ENCODE measurements around the gene PTPRJ.

Gene PTPRJ

DNA sequence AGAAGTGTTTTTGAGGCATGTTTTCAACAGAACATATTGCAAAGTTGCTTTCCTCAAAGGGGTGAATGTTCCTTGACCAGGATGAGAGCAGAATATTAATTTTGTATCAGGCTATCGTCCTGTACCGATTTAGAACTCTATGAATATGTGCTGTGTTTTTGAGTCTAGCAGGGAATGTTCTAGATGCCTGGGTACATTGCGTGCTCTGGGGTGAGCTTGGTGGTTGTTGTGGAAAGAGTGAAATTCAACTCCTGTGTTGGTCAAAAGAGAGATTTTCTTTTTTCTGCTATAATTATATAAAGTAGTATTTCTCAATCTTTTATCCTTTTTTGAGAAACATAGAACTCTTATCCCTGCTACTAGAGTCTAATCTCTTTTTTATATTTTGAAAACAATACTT, 185.1 kb downstream of the PTPRJ start:
- DNase-seq (ENCODE audit: low spot score) = no peak

DNA sequence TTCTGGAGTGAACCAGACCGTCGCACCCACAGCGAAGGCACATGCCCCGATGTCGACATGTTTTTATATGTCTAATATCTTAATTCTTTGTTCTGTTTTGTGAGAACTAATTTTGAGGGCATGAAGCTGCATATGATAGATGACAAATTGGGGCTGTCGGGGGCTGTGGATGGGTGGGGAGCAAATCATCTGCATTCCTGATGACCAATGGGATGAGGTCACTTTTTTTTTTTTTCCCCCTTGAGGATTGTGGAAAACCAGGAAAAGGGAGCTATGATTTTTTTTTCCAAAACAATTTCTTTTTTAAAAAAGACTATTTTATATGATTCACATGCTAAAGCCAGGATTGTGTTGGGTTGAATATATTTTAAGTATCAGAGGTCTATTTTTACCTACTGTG, 187.0 kb downstream of the PTPRJ start:
- DNase-seq (ENCODE audit: low spot score) = no peak

DNA sequence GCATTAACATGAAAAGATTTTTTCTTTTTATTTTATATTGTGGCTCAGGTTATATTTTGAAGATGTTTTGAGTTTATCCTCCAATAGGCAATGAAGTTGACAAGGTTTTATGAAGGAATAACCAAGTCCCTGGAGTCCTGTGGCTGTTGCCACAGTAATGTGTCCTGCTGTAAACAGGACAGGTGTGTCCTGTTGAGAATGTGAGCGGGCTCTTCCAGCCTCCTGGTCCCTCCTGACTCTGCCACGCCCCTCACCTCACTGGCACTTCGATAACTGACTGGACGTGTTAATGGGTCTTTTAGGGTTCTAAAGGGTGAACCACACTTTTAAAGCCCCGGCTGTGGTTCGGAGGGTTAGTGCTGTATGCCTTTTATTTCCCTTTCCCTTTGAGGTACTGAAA, 188.5 kb downstream of the PTPRJ start:
- DNase-seq (ENCODE audit: low spot score) = no peak

DNA sequence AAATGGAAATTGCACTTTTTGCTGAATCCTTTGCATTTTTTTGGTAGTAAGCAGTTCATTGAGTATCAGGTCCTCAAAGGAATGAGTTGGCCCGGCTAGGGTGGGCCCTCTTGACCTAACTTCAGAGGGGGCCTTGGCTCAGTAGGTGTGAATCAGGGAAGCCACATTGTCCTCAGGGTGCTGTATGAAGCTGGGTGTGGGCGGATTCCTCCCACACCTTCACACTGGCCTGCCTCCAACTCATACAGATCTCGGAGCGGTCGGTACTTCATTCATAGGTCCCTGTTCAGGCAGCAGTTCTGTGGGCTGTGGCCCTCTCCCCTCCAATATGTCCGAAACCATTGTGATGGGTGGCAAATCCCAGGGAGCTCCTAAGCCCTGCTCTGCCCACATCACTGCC, 188.9 kb downstream of the PTPRJ start:
- DNase-seq (ENCODE audit: low spot score) = no peak

DNA sequence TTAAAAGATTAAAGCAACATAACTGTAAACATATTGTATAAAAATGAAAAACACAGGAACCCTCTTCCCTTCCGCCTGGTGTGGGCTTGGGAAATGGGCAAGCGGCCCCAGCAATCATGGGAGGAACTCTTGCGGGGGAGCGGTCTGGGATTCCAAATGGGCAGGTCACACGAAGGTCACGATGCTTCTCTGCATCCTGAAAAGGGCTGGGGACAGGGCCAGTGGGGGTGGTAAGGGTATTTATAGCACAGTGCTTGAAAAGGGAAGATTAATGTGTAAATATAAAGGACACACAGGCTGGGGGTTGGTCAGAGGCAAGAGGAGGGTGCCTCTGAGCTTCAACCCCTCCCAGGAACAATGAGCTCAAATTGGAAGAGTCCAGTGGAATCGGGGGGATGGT, 189.4 kb downstream of the PTPRJ start:
- no peak for DNase-seq (ENCODE audit: low spot score)

DNA sequence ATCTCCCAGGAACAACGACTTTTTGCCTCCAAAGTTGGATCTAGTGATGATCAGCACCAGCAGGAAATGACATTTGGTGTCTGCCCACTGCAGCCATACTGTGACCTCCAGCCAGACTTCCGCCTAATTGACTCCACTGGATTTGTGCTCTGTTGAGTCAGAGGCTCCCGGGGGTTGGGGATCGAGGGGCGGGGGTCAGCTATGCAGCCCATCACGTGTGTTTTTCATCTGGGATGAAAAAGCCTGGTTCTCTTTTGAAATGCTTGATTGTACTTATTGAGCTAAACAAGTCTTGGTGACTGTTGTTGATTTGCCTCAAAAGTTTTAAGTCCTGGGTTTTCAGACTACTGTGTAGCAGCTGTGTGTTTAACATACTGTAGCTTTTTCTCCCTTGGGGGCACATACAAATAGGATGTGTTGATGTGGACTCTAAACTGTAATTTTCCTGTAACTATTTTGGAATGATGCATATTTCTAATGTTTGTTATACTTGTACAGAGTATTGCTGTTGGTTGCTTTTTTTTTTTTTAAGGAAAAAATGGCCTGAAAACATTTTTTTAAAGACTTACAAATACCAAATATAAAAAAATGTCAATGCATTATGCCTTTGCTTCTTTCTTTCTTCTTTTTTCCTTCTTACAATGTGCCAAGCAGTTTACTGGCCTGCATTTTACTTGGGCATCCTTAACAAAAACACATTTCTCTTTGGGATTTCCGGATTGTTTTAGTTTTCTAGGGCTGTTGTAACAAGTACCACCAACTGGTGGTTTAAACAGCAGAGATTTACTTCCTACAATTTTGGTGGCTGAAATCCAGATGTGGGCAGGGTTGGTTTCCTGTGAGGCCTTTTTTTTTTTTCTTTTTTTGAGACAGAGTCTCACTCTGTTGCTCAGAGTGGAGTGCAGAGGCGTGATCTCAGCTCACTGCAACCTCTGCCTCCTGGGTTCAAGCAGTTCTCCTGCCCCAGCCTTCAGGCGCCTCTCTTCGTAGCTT, 190.2 kb downstream of the PTPRJ start:
- DNase-seq (ENCODE audit: low spot score) = no peak

DNA sequence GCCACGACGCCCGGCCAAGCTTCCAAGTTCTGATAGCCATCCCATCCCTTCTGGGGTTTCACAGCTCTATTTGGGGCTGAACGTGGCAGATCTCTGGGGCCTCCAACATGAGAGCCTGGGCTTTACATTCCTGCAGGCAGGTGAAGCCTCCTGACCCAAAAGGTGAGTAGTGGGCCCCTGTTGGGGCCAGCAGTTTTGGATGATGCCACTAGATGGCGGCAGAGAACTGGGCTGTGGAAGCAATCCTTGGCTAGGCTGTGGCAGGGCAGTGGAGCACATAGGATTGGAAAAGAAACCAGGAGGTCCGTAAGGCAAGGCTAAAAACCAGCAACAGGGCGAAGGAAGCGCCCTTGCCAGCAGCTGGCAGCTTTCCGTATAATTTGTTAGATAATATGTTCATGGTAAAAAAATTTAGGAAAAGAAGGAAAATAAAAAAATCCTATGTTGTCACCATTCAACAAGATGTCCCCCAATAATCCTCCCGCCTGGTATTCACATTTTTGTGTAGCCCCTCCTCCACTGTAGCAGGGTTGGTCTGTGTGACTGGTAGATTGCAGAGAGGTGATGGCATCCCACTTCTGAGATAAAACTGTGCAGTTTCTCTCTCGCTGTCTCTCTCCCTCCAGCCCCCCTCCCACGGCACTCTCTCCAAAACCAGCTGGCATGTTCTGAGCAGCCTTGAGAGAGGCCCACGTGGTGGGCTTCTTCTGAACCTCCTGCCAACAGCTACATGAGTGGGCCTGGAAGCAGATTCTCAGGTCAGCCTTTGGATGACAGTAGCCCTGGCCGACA, 192.7 kb downstream of the PTPRJ start:
- DNase-seq (ENCODE audit: low spot score) = peak; percentile 72

DNA sequence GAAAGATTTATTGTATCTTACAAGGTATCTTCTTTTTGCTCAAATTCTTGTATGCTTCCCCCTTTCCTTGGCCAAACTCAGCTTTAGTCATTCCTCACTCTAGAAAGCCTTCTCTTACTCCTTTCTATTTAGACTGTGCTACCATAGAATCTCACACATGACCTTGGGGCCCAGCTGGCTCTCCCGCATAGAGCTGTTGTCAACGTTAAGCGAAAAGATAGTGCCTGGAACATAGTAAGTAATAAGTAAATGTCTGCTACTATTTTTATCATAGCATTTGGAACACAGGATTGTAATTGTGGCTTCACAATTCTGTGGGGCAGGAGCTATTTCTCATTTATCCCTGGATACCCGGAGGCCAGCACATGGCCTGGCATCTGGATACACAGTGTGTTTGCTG, 197.3 kb downstream of the PTPRJ start:
- DNase-seq (ENCODE audit: low spot score) = no peak

DNA sequence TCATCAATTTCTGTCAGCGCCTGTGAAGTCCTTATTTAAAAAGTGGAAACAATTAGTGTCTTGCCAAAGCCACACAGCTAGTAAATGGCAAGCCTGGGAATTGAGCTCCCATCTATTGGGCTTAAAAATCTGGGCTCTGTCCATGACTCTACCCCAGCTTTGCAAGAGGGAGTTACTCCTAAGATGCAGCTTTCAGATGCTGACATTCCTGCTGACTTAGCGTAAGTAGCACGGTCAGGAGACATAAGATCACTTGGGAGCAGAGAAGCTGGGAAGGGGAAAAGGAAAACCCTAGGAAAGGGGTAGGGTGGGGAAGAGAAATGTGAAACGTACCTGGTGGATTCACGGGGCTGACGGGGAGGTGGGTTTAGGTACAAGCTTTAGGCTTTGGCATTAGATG, 200.3 kb downstream of the PTPRJ start:
- no peak for DNase-seq (ENCODE audit: low spot score)

DNA sequence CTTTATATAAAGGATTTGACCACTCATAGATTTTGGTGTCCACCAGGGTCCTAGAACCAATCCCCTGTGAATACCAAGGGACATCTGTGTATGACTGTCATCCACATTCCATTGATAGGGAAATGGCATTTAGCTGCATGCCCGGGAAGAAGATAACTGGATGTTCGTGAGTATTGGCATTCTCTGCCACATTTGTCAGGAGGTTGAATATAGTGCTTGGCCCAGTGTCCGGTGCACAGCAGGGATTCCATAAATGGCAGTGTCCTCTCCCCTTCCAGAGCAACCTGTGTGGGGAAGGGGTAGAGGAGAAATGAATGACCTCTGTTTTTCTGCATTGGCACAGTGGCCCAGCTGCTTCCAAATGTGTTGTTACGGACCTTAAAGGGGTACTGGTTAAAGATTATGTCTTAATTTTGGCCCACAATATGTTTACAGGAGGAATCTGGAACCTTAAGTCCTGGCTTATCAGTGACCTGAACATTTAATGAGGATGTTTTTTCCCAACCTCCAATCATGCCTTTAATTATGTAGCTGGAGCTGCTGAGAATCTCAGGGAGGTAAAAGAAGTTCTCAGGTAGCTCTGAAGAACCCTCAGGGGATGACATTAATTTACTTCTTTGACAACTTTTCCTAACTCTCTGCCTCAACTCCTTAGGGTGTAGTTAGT, 202.6 kb downstream of the PTPRJ start:
- no peak for DNase-seq (ENCODE audit: low spot score)

DNA sequence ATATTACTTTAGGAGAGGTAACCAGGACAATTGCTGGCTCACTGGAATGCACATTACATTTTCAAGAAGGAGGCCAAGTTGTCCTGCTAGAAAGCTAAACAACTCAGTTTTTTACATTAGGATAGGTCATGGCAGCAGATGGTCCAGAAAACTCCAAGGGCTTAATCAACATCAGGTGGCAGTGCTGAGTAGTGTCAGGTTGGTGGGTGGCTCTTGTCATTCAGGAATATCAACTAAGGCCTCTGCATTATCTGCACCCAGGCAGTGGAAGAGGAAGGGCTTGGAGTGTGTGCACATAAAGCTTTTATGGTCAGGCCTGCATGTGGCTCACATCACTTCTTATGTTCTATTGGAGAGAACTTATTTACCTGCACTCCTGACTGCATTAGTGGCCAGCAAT, 204.1 kb downstream of the PTPRJ start:
- DNase-seq (ENCODE audit: low spot score) = no peak

DNA sequence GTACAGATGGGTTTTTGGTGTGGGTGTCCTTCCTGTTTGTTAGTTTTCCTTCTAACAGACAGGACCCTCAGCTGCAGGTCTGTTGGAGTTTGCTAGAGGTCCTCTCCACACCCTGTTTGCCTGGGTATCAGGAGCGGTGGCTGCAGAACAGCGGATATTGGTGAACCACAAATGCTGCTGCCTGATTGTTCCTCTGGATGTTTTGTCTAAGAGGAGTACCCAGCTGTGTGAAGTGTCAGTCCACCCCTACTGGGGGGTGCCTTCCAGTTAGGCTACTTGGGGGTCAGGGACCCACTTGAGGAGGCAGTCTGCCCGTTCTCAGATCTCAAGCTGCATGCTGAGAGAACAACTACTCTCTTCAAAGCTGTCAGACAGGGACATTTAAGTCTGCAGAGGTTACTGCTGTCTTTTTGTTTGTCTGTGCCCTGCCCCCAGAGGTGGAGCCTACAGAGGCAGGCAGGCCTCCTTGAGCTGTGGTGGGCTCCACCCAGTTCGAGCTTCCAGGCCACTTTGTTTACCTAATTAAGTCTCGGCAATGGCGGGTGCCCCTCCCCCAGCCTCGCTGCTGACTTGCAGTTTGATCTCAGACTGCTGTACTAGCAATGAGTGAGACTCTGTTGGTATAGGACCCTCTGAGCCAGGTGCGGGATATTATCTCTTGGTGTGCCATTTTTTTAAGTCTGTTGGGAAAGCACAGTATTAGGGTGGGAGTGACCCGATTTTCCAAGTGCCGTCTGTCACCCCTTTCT, 210.7 kb downstream of the PTPRJ start:
- DNase-seq (ENCODE audit: low spot score) = peak; percentile 21

DNA sequence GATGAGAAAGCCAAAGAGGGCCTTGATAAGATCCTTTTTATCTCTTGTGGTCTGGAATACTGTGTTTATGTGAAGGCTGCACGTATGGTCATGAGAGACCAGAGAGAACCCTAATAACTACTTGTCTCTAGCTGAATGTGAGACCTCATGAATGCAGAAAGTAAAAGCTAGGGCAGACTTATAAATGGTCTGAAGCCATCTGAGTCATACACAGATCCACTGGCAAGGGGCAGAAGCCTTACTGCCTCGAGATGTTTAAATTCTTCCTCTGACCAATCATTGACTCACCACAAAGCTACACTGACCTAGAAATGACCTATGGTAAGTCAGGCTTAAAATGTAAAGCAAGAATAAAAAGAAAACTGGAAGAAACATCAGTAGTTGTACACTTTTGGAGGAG, 213.5 kb downstream of the PTPRJ start:
- DNase-seq (ENCODE audit: low spot score) = no peak

DNA sequence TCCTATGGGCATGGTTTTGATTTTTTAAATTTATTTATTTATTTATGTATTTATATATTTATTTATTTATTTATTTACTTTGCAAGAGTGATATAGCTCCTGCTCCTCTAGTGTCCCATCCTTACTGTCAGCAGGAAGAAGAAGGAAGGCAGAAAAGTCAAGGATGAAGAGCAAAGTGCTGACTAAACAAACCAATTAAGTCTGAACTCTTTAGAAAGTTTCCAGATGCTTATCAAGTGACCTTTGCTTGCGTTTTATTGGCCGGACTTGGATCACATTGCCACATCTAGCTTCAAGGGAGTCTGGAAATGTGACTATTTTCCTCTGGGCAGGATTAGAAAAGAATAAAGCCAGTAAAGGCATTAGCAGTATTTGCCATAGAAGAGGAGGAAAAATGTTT, 227.5 kb downstream of the PTPRJ start:
- no peak for DNase-seq (ENCODE audit: low spot score)

DNA sequence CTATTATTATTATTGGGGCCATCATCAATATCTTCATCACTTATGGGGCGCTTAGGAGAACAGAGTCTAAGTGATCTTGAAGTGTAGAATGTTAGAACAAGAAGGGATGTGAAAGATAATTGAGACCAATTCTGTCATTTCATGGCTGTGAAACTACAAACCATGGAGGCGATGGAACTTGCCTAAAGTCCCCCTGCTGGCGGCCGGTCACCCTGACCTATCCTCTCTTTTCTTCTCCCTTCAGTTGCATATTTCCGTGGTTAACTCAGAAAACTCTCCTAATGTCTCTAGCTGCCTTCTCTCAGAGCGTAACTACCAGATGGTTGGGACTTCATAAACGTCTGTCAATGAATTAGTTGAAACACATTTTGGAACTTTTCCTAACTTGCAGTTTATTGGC, 229.7 kb downstream of the PTPRJ start:
- no peak for DNase-seq (ENCODE audit: low spot score)

DNA sequence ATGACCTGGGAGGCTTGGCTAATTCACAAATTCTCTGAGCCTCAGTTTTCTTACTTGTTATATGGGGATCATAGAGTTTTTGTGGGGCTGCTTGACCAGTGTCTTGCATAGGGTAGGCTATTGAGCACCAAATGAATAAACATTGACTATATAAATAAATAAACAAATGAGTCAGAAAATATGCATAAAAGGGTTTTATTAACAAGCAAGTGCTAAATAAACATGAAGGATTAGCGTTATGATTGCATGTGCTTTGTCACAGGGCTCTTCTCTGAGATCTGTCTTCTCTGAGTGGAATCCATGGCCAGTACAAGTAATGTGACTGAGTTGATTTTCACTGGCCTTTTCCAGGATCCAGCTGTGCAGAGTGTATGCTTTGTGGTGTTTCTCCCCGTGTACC, 236.2 kb downstream of the PTPRJ start, which contains the start of gene OR4B1:
TSS of gene OR4B1 (plus strand) at position 301 of the 400 bp plus-strand sequence. CDS start at position 301, 0 bp downstream.
- DNase-seq (ENCODE audit: low spot score) = no peak
